Sigmoid colon (tissue), 4 donors: Measurements from ENCODE around the gene GMDS.

Experiments used
- POLR2AphosphoS5 ChIP-seq, 4 donors: sonication (generic); formaldehyde crosslinking; IDR thresholded peaks; one replicate each; pipeline ENCODE4 v1.6.1; 2017; ENCODE audit warnings: antibody characterized with exemption in 4 of 4
- TF ChIP-seq, protein P1 (sequence below), 4 experiments: fragments of 450-650 bp in 3 of 4; fragments of 200-600 bp in 1 of 4; IDR thresholded peaks; one replicate each; pipeline ENCODE4 v1.5.1; 2016 to 2019; ENCODE audit warnings: antibody characterized with exemption in 4 of 4, mild to moderate bottlenecking in 3 of 4, moderate library complexity in 2 of 4

DNA sequence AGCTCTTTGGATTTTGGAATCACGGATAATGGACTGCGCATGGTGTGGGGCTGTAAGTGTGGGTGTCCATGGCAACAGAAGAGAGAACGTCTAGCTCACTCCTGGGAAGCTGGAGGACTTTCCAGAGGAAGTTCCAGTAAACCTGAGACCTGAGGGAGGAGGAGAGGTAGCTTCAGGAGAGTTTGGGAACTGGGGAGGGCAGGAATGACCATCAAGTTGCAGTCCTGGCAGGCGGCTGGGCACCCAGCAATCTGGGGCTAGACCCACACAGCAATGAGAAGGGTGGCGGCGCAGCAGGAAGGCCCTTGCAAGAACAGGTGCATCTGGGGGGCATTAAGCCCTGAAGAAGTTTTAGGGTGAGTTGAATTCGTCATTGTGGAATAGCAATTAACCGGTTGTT is 539.8 kb downstream of the GMDS start:
- TF ChIP-seq, protein P1, sequence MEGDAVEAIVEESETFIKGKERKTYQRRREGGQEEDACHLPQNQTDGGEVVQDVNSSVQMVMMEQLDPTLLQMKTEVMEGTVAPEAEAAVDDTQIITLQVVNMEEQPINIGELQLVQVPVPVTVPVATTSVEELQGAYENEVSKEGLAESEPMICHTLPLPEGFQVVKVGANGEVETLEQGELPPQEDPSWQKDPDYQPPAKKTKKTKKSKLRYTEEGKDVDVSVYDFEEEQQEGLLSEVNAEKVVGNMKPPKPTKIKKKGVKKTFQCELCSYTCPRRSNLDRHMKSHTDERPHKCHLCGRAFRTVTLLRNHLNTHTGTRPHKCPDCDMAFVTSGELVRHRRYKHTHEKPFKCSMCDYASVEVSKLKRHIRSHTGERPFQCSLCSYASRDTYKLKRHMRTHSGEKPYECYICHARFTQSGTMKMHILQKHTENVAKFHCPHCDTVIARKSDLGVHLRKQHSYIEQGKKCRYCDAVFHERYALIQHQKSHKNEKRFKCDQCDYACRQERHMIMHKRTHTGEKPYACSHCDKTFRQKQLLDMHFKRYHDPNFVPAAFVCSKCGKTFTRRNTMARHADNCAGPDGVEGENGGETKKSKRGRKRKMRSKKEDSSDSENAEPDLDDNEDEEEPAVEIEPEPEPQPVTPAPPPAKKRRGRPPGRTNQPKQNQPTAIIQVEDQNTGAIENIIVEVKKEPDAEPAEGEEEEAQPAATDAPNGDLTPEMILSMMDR (IDR thresholded peaks at IDR 0.05), result no peak
- TF ChIP-seq POLR2AphosphoS5 (IDR thresholded peaks at IDR 0.05), result no peak
